ENCODE data around the gene ITGB1. TPM values are rescaled to one million over a fixed set of nuclear protein-coding genes. Genes with fewer than 3 reads are reported as not detected.

Gene ITGB1
- total RNA-seq, 1 experiment from 2014 or later = 421 TPM

GRCh38 chr10:32851301-32851700 is 106.7 kb downstream of the ITGB1 start:
- intact Hi-C loops (cut with micrococcal nuclease; ENCODE audit: unreplicated experiment) = no loop called here
- no peaks in the 10 kb centered on the region for H3F3A ChIP-seq (ENCODE audit: insufficient read depth, low read depth)
- BruUV-seq (replicated peaks) = no TSS peak
- TF ChIP-seq CTCF (conservative IDR thresholded peaks at IDR 0.05) (no peak), EZH2 (IDR thresholded peaks at IDR 0.05; ENCODE audit: low read depth) (no peak)
- DNase-seq = no peak
- no peaks in the 10 kb centered on the region for H4K20me1 ChIP-seq (ENCODE audit: insufficient read depth)
- ChIA-PET POLR2A (ENCODE audit: unreplicated experiment) (no interaction called here), CTCF (no interaction called here)
- H2AFZ ChIP-seq = no peak overlapping the region
- H3K4me3 ChIP-seq = no peak overlapping the region
- H3K9me2 ChIP-seq (ENCODE audit: insufficient read depth) = no peaks in the 10 kb centered on the region
- H3K27me3 ChIP-seq (ENCODE audit: insufficient read depth, low read depth) = no peaks in the 10 kb centered on the region
- no peaks in the 10 kb centered on the region for H3K9me3 ChIP-seq (ENCODE audit: insufficient read depth, low read depth)
- H3K4me2 ChIP-seq = no peak overlapping the region
- H3K27ac ChIP-seq = no peak overlapping the region
- no peaks in the 10 kb centered on the region for H3K36me3 ChIP-seq (ENCODE audit: low read depth)
- H3K79me2 ChIP-seq (ENCODE audit: low read depth) = no peaks in the 10 kb centered on the region
- H3K4me1 ChIP-seq (replicated peaks; ENCODE audit: insufficient read depth) = no peaks in the 10 kb centered on the region
